Thoracic aorta (tissue), 2 donors: ENCODE measurements around the gene YWHAE. TPM values are rescaled to one million over a fixed set of nuclear protein-coding genes. Genes with fewer than 3 reads are reported as not detected.

Experiments
- ATAC-seq: fragments of 150-250 bp; one replicate; pipeline ENCODE4 v1.8.0; 2017; ENCODE audit warnings: low read depth; ENCODE audit not compliant: insufficient number of reproducible peaks, low FRiP score
- DNase-seq: peaks from one replicate; pipeline ENCODE4 v3.0.0-alpha.2; 2020; ENCODE audit warnings: low spot score
- H3K27ac ChIP-seq, 2 donors: fragments of 200-600 bp; sonication (generic); 1 replicate in 1 of 2; 2 replicates in 1 of 2; pipeline ENCODE4 v1.5.1; 2016; ENCODE audit warnings: mild to moderate bottlenecking in 2 of 2, moderate library complexity in 2 of 2
- H3K27me3 ChIP-seq: fragments of 200-600 bp; sonication (generic); replicated peaks from 2 replicates; pipeline ENCODE4 v1.6.0; 2016; ENCODE audit warnings: mild to moderate bottlenecking; ENCODE audit not compliant: insufficient read depth
- H3K36me3 ChIP-seq: fragments of 200-600 bp; sonication (generic); one replicate; pipeline ENCODE4 v1.5.1; 2016
- H3K4me1 ChIP-seq, 2 donors: fragments of 200-600 bp; sonication (generic); 1 replicate in 1 of 2; 2 replicates in 1 of 2; pipeline versions ENCODE4 v1.5.1 to v1.6.0; 2016; ENCODE audit warnings: low read depth in 2 of 2, mild to moderate bottlenecking in 1 of 2; ENCODE audit not compliant: control insufficient read depth in 1 of 2
- H3K4me3 ChIP-seq: fragments of 200-600 bp; sonication (generic); 2 replicates; pipeline ENCODE4 v1.5.1; 2016; ENCODE audit warnings: mild to moderate bottlenecking
- H3K9me3 ChIP-seq: fragments of 200-600 bp; sonication (generic); 2 replicates; pipeline ENCODE4 v1.5.1; 2016
- CTCF ChIP-seq: fragments of 200-600 bp; sonication (generic); IDR thresholded peaks from one replicate; pipeline ENCODE4 v1.5.1; 2019; ENCODE audit warnings: antibody characterized with exemption
- total RNA-seq, 2 donors: library from RNA; depleted of rRNA; stranded (reverse); fragments of >200 nt; gene quantifications; one replicate each; pipeline versions ENCODE4 v1.1.0 to v1.2.3, GENCODE V29; 2016

The YWHAE gene
- total RNA-seq, 2 donors from 2014 or later: 178 to 593 TPM

DNA sequence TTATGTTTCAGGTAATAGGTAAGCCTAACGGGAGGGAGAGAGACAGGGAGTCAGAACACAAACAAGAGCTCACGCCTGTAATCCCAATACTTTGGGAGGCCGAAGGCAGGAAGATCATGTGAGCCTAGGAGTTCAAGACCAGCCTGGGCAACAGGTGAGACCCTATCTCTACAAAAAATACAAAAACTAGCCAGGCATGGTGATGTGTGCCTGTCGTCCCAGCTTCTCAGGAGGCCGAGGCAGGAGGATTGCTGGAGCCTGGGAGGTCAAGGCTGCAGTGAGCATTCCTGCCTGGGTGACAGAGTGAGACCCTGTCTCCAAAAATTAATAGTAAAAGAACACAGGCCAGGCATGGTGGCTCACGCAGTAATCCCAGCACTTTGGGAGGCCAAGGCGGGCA is 27.4 kb downstream of the YWHAE start:
- DNase-seq (no peak), ATAC-seq (no peak)
- Histone ChIP-seq H3K9me3 (no peaks in the 10 kb centered on the region), H3K36me3 (no peaks in the 10 kb centered on the region), H3K4me3 (no peak overlapping the region), H3K27ac (no peak overlapping the region), H3K27me3 (no peaks in the 10 kb centered on the region), H3K4me1 (peaks cover 39 to 99% of the 10 kb centered on the region in 2 donors)
- no peak for TF ChIP-seq CTCF

- TF ChIP-seq CTCF: no peak
- DNase-seq (no peak), ATAC-seq (no peak)
- H3K27me3 ChIP-seq: no peaks in the 10 kb centered on the region
- no peaks in the 10 kb centered on the region for H3K9me3 ChIP-seq
- no peak overlapping the region for H3K4me3 ChIP-seq
- H3K4me1 ChIP-seq: peaks cover 33 to 99% of the 10 kb centered on the region in 2 donors
- no peaks in the 10 kb centered on the region for H3K36me3 ChIP-seq
- no peak overlapping the region for H3K27ac ChIP-seq
These were observed 28.0 kb downstream of the YWHAE start for GRCh38 chr17:1371893-1372590.

GRCh38 chr17:1368588-1368987 is 31.4 kb downstream of the YWHAE start:
- Histone ChIP-seq H3K27ac (no peak overlapping the region), H3K36me3 (no peaks in the 10 kb centered on the region), H3K27me3 (no peaks in the 10 kb centered on the region), H3K4me3 (no peak overlapping the region), H3K9me3 (no peaks in the 10 kb centered on the region), H3K4me1 (peaks cover 33 to 85% of the 10 kb centered on the region in 2 donors)
- no peak for ATAC-seq
- no peak for DNase-seq
- TF ChIP-seq CTCF: no peak

- Histone ChIP-seq H3K27me3 (no peaks in the 10 kb centered on the region), H3K36me3 (no peaks in the 10 kb centered on the region), H3K27ac (peak overlapping the region; percentile 25 to 30), H3K4me3 (no peak overlapping the region), H3K9me3 (no peaks in the 10 kb centered on the region), H3K4me1 (peaks cover 42 to 83% of the 10 kb centered on the region in 2 donors)
- TF ChIP-seq CTCF: no peak
- ATAC-seq: no peak
- DNase-seq: no peak
These were observed 32.7 kb downstream of the YWHAE start for GRCh38 chr17:1367351-1367745.

DNA sequence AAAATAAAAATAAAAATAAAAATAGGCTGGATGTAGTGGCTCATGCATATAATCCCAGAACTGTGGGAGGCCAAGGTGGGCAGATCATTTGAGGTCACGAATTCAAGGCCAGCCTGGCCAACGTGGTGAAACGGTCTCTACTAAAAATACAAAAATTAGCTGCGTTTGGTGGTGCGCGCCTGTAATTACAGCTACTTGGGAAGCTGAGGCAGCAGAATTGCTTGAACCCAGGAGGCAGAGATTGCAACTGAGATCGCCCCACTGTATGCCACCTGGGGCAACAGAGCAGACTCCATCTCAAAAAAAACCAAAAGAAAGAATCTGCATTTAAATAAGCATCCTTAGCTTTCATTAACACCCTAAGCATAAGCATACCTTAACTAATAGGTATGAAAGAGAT is 33.8 kb downstream of the YWHAE start:
- H3K27me3 ChIP-seq: no peaks in the 10 kb centered on the region
- DNase-seq (no peak), ATAC-seq (no peak)
- H3K4me3 ChIP-seq: no peak overlapping the region
- TF ChIP-seq CTCF: no peak
- no peaks in the 10 kb centered on the region for H3K36me3 ChIP-seq
- H3K27ac ChIP-seq: peak overlapping the region; percentile 20 to 30
- H3K4me1 ChIP-seq: peaks cover 52 to 84% of the 10 kb centered on the region in 2 donors
- H3K9me3 ChIP-seq: no peaks in the 10 kb centered on the region
